Cardiac septum (tissue), 1 donor: ENCODE measurements around the gene DPM3. TPM values are rescaled to one million over a fixed set of nuclear protein-coding genes. Genes with fewer than 3 reads are reported as not detected.
A peak's percentile ranks its signal among the peaks of the same experiment; 100 is the strongest.
"Not testable (repeated sequence)": the region's sequence is repeated elsewhere in the genome, so short reads cannot be mapped to it uniquely, and the experiment has no call there.

Experiments used
- DNase-seq: peaks from one replicate; pipeline ENCODE4 v3.0.0-alpha.2; 2020; ENCODE audit warnings: low spot score
- intact Hi-C: fragments of 100-400 bp; cut with DNase I; formaldehyde crosslinking; loops from one replicate; pipeline ENCODE4 v1.14.0; 2022
- long read RNA-seq: library from polyadenylated mRNA; unstranded; transcript quantifications from one replicate; pipeline ENCODE4 v2.0.0, GENCODE V29; 2021
- total RNA-seq: library from RNA; stranded (reverse); fragmentation: NEBNext Ultra II Directional; extraction: Animal tissue kit (Norgen Biotek cat#: 25700); gene quantifications from one replicate; pipeline ENCODE4 v1.2.1, GENCODE V29; 2021
- donor health status: DM: no; HTN: no; CAD: no.

The DPM3 gene
- 56.3 TPM for total RNA-seq
- long read RNA-seq, transcript DPM3-203 (2 exons, 409 nt): major isoform, 10 of 13 reads
- long read RNA-seq, partial matches to known transcripts: 0 of 13 reads
- long read RNA-seq, other reads (novel, unspliced or antisense): 1 of 13 reads

DNA sequence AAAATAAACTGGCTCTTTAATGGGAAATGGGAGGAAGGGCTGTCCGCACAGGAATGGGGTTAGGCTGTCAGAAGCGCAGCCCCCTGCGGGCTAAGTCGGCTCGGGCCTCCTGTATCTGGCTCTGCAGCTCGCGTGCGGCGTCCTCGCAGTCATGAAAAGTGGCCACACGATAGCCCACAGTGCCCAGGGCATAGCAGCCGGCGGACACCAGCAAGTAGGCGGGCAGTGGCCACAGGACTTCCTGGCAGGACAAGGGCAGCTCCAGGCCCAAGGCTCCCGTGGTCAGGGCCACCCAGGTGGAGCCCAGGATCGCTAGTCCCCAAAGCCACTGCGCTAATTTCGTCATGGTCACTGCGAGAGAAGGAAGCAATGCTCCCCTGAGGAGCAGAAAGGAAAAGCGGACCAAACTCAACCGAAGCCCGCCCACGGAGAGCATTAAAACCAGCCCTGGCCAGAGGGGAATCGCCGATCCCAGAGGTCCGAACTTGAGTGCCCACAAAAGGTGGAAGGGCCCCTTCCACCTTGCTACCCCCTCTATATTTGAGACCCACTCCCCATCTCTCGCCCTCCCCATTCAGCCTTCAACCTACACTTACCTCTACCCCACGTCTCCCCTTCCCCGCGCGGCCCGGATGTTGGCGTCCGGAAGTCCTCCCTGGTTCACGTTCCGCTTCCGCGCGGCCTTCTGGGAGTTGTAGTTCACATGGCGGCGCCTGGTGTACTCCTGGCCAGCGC is at the start of gene DPM3:
Gene DPM3, minus strand, starts transcription at position 637 of the 735 bp plus-strand sequence. Its CDS starts 291 bp downstream, at position 346.
- intact Hi-C loops: loop anchor here (5.0 kb wide), 1 partner anchor 88 kb away; the partner anchor contains the start of gene ADAM15
- DNase-seq: peak; percentile 95

DNA sequence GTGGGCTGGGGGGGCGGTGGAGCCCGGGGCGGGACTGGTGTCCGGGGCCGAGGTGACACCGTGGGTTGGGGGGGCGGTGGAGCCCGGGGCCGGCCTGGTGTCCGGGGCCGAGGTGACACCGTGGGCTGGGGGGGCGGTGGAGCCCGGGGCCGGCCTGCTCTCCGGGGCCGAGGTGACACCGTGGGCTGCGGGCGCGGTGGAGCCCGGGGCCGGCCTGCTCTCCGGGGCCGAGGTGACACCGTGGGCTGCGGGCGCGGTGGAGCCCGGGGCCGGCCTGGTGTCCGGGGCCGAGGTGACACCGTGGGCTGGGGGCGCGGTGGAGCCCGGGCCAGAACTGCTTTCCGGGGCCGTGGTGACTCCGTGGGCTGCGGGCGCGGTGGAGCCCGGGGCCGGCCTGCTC is 49.6 kb upstream of the DPM3 start:
- peak; percentile 33 for DNase-seq
- intact Hi-C loops: not testable (repeated sequence)

DNA sequence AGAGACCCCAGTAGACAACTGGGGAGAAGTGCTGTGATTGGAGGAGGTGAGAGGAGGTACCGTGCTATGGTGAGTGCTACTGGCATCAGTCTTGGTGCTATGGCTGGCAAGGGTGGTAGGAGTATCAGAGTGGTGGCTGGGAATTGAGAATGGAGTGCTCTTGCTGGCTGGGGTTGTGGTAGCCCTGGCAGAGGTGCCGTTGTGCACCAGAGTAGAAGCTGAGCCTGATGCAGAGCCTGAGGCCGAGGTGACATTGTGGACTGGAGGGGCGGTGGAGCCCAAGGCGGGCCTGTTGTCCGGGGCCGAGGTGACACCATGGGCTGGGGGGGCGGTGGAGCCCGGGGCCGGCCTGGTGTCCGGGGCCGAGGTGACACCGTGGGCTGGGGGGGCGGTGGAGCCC is 47.9 kb upstream of the DPM3 start:
- DNase-seq: peak; percentile 67
- intact Hi-C loops: no loop called here

DNA sequence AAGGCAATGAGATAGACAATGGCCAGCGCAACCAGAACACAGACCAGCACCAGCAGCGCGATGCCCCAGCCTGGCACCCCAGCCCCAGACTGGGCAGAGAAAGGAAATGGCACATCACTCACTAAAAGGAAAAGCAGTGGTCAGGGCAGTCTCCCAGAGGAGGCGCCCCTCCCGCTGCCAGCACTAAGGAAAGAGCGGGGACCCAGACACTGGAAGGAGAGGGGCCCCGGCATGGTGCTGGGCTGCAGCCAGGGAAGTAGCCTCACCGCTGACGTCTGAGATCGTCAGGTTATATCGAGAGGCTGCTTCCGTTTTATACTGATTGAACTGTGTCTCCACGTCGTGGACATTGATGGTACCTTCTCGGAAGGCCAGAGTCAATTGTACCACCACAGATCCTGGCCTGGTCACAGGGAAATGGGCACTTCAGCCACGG is 47.1 kb upstream of the DPM3 start:
- peak; percentile 50 for DNase-seq

DNA sequence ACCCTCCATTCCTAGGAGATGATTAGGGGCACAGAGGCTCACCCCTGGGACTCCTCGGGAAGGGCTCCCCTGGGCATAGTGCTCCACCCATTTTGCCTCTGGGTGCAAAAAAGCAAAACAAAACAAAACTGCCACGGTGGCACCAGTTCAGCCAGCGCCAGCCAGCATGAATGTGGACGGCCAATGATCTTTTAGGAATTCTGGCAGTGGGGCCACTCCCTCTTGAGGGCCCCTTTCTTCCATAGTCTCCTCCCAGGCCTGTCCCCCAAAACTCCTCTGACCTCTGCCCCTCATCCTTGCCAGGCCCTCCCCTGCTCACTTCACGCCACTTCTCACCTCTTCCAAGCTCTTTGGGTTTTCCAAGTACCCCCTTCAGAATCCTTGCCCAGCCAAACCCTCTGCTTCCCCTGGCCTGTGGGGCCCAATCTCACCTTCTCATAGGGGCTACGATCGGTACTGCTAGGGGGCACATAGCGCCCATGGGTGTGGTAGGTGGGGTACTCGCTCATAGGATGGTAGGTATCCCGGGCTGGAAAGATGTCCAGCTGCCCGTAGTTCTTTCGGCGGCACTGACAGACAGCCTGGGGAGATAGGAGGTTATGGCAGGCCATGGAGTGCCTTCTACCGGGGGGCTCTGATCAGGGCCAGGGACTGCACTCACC is 46.6 kb upstream of the DPM3 start:
- peak; percentile 50 for DNase-seq
- intact Hi-C loops: no loop called here

More for the DNA sequence above, 47.1 kb upstream of the DPM3 start:
- intact Hi-C loops: no loop called here

- intact Hi-C loops: no loop called here
- DNase-seq: peak; percentile 70
Measured at GRCh38 chr1:155186067-155186793, 45.9 kb upstream of the DPM3 start.

GRCh38 chr1:155185783-155186066 is 45.4 kb upstream of the DPM3 start:
- no peak for DNase-seq
- intact Hi-C loops: no loop called here

- intact Hi-C loops: no loop called here
- DNase-seq: peak; percentile 75
Measured at GRCh38 chr1:155184835-155185782, 44.8 kb upstream of the DPM3 start.

- intact Hi-C loops: no loop called here
- no peak for DNase-seq
Measured at GRCh38 chr1:155184351-155184811, 44.0 kb upstream of the DPM3 start.

DNA sequence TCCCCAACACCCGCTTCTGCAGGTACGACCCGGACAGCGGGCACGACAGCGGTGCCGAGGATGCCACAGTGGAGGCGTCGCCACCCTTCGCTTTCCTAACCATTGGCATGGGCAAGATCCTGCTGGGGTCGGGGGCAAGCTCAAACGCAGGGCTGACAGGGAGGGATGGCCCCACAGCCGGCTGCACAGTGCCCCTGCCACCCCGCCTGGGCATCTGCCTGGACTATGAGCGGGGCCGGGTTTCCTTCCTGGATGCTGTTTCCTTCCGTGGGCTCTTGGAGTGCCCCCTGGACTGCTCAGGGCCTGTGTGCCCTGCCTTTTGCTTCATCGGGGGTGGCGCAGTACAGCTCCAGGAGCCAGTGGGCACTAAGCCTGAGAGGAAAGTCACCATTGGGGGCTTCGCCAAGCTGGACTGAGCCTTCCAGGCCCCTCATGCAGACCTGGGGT is 43.5 kb upstream of the DPM3 start:
- intact Hi-C loops: no loop called here
- DNase-seq: no peak

GRCh38 chr1:155182052-155182550 is 41.8 kb upstream of the DPM3 start:
- no peak for DNase-seq
- intact Hi-C loops: no loop called here

DNA sequence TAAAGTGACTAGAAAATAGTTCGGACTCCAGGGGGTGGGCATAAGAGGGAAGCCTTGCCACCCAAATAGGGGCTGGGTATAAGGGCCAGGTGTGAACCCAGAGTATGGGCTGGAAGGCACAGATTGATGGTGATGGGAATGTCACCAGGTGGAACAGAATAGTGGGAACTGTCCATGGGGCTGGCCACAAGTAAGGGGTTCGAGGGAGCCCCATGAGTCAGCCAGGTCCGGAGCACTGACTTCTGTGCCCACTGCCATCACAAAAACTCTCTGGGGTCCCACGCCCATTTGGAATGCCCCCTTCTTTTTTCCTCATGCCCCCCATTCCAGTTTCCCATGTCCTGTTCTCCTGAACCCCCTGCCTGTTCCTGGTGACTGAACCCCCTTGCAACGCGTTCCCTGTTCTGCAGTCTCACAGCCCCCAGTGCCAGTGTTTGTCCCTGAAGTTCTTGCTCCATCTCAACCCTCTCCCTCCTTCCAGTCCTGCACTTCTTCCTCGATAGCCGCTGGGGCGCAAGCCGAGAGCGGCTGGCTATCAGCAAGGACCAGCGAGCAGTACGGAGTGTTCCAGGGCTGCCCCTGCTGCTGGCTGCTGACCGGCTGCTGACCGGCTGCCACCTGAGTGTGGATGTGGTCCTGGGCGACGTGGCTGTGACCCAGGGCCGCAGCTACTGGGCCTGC is 41.2 kb upstream of the DPM3 start:
- intact Hi-C loops: no loop called here
- DNase-seq: peak; percentile 14

GRCh38 chr1:155179112-155180031 is 39.0 kb upstream of the DPM3 start:
- peak; percentile 74 for DNase-seq
- intact Hi-C loops: loop anchor here (5.0 kb wide), 1 partner anchor 48 kb away; no protein-coding TSS in a partner anchor

DNA sequence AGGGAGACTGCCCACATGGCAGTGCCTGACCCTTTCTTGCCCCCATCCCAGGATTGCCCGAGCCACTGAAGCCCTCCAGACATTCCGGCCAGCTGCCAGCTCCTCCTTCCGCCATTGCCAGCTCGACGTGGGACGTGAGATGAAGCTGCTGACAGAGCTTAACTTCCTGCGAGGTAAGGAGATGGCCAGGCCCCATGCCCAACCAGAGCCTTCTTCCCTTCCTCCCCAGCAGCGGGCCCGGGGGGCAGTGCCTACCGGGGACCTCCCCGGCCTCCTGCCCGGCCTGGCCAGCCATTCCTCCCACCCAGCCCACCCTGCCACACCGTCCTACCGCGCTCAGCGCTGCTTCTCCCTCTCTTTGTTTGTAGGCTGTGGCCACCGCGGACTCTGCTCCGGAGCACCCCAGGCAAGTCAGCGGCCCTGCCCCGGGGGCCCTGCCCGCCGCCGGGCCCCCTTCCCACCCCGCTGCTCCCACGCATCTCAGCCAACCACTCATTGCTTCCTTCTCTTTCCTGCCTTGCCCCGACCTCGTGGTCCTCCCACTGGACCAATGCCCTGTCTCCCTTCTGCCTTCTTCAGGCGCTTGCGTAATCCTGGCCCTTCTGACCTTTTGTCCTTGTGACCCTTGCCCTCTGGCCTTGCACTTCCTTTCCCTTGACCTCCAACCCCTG is 38.2 kb upstream of the DPM3 start:
- DNase-seq: peak; percentile 61
- intact Hi-C loops: loop anchor here (5.0 kb wide), 1 partner anchor 49 kb away; no protein-coding TSS in a partner anchor

- intact Hi-C loops: loop anchor here (5.0 kb wide), 1 partner anchor 49 kb away; no protein-coding TSS in a partner anchor
- DNase-seq: peak; percentile 57
Measured at GRCh38 chr1:155177918-155178281, 37.6 kb upstream of the DPM3 start.

DNA sequence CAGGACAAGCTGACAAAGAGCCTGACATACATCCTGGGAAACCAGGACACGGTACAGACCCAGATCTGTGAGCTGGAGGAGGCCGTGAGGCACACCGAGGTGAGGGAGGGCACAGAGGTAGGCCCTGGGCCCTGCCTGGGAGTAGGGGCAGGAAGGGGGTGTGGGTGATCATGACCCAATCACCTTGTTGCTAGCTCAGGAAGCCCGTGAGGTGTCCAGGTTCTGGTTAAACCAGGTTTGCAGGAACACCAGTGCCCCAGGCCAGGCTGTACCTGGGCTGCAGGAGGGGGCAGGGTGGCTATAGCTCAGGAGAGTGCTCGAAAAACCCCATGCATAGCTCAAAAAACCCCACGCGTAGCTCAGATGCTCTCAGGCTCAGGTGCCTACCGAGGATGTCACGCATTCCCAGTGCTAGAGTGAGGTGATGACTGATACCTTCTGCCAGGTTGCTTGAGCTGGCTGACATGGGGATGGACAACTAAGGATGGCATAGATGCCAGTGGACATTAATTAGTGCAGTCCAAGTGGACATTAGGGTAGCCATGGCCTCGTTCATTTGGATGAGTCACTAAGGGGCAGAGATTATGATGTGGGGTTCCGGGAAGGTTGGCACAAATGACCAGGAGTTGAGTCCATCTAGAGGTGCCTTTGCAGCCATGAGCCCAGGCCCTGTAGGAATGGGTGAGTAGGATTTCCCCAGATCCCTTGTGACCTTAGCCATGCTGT is 37.0 kb upstream of the DPM3 start:
- DNase-seq: no peak
- intact Hi-C loops: loop anchor here (5.0 kb wide), 1 partner anchor 50 kb away; no protein-coding TSS in a partner anchor
